ENCODE measurements around the gene CACFD1. TPM values are rescaled to one million over a fixed set of nuclear protein-coding genes. Genes with fewer than 3 reads are reported as not detected.

Gene CACFD1
- total and polyA plus RNA-seq, 10 donors, result 4.7 to 14.2 (median 11.9) TPM

DNA sequence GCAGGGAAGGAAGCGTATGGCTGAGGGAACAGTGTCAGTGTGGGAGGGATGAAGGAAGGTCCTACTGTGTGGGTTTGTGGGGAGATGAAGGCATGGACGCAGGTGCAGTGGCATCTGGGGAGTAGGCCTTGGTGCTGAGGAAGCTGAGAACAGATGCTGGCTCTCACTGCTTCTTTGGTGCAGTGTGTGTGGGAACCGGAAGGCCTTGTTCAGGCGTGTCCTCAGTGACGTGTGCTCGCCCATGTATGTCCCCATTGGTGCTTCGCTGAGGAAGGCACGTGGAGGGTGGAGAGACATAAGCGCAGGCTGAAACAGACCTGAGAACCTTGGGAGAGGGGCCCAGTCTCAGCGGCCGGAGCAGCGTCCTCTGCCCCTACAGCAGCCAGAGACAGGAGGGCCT, 18.9 kb upstream of the CACFD1 start:
- peaks cover 0 to 14% (median 1%) of the 10 kb centered on the region in 6 donors for H3K4me1 ChIP-seq
- peak overlapping the region; percentile 6 to 80 (median 64) for H3K27ac ChIP-seq
- intact Hi-C loops (cut with DNase I; ENCODE audit: low total_unique reads), result no loop called here
- no peaks in the 10 kb centered on the region for H3K36me3 ChIP-seq
- TF ChIP-seq POLR2AphosphoS5 (IDR thresholded peaks at IDR 0.05), result peak; percentile 33 to 77 (median 77)
- TF ChIP-seq, protein P1, sequence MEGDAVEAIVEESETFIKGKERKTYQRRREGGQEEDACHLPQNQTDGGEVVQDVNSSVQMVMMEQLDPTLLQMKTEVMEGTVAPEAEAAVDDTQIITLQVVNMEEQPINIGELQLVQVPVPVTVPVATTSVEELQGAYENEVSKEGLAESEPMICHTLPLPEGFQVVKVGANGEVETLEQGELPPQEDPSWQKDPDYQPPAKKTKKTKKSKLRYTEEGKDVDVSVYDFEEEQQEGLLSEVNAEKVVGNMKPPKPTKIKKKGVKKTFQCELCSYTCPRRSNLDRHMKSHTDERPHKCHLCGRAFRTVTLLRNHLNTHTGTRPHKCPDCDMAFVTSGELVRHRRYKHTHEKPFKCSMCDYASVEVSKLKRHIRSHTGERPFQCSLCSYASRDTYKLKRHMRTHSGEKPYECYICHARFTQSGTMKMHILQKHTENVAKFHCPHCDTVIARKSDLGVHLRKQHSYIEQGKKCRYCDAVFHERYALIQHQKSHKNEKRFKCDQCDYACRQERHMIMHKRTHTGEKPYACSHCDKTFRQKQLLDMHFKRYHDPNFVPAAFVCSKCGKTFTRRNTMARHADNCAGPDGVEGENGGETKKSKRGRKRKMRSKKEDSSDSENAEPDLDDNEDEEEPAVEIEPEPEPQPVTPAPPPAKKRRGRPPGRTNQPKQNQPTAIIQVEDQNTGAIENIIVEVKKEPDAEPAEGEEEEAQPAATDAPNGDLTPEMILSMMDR (IDR thresholded peaks at IDR 0.05 in 8 of 11, conservative IDR thresholded peaks at IDR 0.05 in 3 of 11), result no peak
- H3K27me3 ChIP-seq (replicated peaks in 1 of 7), result no peaks in the 10 kb centered on the region
- H3K9me3 ChIP-seq, result no peaks in the 10 kb centered on the region
- no peak overlapping the region for H3K4me3 ChIP-seq
- 67 to 87% (median 74%) methylated on average over 12 of the region's 12 CpGs for WGBS, 5 donors
- DNase-seq, result peak; percentile 87

DNA sequence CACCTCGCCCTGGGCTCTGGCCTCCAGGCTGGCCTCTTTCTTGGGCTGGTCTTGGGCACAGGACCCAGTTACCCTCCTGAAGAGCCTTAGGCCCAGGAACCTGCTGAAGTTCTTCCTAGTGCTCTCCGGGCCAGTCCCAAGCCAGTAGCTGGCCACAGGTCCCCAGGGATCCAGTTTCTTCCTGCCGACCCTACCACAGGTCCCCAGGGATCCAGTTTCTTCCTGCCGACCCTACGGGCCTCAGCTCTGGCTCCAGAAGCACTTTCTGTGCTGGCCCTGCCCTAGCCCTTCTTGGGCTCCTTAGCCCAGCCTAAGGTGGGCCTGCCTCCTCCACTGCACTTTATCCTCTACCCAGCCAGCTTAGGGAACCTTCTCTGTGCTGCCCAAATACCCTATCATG, 18.2 kb upstream of the CACFD1 start:
- intact Hi-C loops (cut with DNase I; ENCODE audit: low total_unique reads), result no loop called here
- WGBS, 5 donors, result 44 to 73% (median 68%) methylated on average over 5 of the region's 5 CpGs
- Histone ChIP-seq H3K27me3 (replicated peaks in 1 of 7) (no peaks in the 10 kb centered on the region), H3K9me3 (no peaks in the 10 kb centered on the region), H3K27ac (peak overlapping the region in 6 of 8 donors; percentile 61 to 80 (median 70)), H3K36me3 (no peaks in the 10 kb centered on the region), H3K4me1 (peaks cover 0 to 14% (median 1%) of the 10 kb centered on the region in 6 donors), H3K4me3 (no peak overlapping the region)
- TF ChIP-seq POLR2A (IDR thresholded peaks at IDR 0.05), result no peak
- no peak for DNase-seq

DNA sequence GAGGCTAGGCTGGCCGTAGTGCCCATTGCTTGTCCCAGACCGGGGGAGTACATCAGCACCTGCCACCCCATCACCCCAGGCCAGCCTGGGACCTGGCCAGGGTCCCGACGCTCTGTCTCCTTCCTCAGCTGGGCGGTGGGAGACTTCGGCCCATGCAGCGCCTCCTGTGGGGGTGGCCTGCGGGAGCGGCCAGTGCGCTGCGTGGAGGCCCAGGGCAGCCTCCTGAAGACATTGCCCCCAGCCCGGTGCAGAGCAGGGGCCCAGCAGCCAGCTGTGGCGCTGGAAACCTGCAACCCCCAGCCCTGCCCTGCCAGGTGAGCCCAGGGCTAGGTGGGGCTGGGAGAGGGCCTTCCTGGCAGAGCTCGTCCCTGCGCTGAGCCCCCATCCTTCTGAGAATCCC, 16.5 kb upstream of the CACFD1 start:
- TF ChIP-seq, protein P1 (IDR thresholded peaks at IDR 0.05 in 8 of 11, conservative IDR thresholded peaks at IDR 0.05 in 3 of 11), result no peak
- TF ChIP-seq POLR2A (IDR thresholded peaks at IDR 0.05) (no peak), POLR2AphosphoS5 (IDR thresholded peaks at IDR 0.05) (no peak)
- H3K36me3 ChIP-seq, result no peaks in the 10 kb centered on the region
- H3K4me1 ChIP-seq, result peaks cover 0 to 14% (median 1%) of the 10 kb centered on the region in 6 donors
- H3K27me3 ChIP-seq (replicated peaks in 1 of 7), result no peaks in the 10 kb centered on the region
- no peak overlapping the region for H3K27ac ChIP-seq
- H3K4me3 ChIP-seq, result no peak overlapping the region
- intact Hi-C loops (cut with DNase I; ENCODE audit: low total_unique reads), result no loop called here
- no peak for DNase-seq
- WGBS, 5 donors, result 85 to 96% (median 94%) methylated on average over 2 to 15 of the region's 15 CpGs; no CpG with 5 or more reads in 1 of the 5 donors
- no peaks in the 10 kb centered on the region for H3K9me3 ChIP-seq

DNA sequence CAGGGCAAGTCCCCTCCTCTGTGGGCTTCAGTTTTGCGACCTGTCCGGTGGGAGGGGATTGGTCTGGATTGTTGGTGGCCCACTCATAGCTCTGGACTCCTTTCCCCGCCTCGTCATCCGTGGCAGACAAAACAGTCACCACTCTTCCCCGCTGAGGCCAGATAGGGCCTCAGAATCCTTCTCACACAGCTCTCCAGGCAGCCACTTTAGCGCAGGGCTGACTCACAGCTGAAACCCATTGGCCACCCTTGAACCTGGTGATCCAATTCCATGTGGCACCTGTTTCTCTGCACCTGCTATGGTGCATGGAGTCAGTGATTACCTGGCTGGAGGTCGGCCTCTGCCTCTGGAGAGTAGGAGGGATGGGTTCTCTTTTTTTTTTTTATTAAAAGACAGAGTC, 15.8 kb upstream of the CACFD1 start:
- no peaks in the 10 kb centered on the region for H3K27me3 ChIP-seq (replicated peaks in 1 of 7)
- H3K9me3 ChIP-seq, result no peaks in the 10 kb centered on the region
- DNase-seq, result no peak
- H3K4me3 ChIP-seq, result no peak overlapping the region
- H3K27ac ChIP-seq, result no peak overlapping the region
- H3K4me1 ChIP-seq, result peaks cover 0 to 14% (median 1%) of the 10 kb centered on the region in 6 donors
- intact Hi-C loops (cut with DNase I; ENCODE audit: low total_unique reads), result no loop called here
- TF ChIP-seq POLR2AphosphoS5 (IDR thresholded peaks at IDR 0.05) (no peak), POLR2A (IDR thresholded peaks at IDR 0.05) (no peak)
- TF ChIP-seq, protein P1 (IDR thresholded peaks at IDR 0.05 in 8 of 11, conservative IDR thresholded peaks at IDR 0.05 in 3 of 11), result no peak
- no peaks in the 10 kb centered on the region for H3K36me3 ChIP-seq
- WGBS, 5 donors, result 82 to 94% (median 84%) methylated on average over 7 to 8 of the region's 8 CpGs

Measured in spleen (tissue), 11 donors.